ENCODE data around the gene MPV17L.
"Not testable (repeated sequence)": the region's sequence is repeated elsewhere in the genome, so short reads cannot be mapped to it uniquely, and the experiment has no call there.

Gene MPV17L

DNA sequence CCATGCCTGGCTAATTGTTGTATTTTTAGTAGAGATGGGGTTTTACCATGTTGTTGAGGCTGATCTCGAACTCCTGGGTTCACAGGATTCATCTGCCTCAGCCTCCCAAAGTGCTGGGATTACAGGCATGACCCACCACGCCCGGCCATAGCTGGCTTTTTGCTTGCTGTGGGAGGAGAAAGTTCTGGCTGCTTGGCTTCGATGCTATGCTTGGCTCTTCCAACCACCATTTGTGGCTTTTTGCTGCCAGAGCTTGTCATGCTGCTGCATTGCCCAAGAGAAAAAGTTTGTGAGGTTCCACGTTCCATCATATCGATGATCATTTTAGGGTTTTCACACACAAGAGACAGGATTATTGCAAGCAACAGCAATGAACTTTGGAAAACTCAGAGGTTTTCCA, 55.1 kb downstream of the MPV17L start:
- no peak for TF ChIP-seq EZH2phosphoT487 (IDR thresholded peaks at IDR 0.05; ENCODE audit: low read depth)
- TF ChIP-seq, protein P1, sequence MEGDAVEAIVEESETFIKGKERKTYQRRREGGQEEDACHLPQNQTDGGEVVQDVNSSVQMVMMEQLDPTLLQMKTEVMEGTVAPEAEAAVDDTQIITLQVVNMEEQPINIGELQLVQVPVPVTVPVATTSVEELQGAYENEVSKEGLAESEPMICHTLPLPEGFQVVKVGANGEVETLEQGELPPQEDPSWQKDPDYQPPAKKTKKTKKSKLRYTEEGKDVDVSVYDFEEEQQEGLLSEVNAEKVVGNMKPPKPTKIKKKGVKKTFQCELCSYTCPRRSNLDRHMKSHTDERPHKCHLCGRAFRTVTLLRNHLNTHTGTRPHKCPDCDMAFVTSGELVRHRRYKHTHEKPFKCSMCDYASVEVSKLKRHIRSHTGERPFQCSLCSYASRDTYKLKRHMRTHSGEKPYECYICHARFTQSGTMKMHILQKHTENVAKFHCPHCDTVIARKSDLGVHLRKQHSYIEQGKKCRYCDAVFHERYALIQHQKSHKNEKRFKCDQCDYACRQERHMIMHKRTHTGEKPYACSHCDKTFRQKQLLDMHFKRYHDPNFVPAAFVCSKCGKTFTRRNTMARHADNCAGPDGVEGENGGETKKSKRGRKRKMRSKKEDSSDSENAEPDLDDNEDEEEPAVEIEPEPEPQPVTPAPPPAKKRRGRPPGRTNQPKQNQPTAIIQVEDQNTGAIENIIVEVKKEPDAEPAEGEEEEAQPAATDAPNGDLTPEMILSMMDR (IDR thresholded peaks at IDR 0.05; ENCODE audit: low read depth, low read length): no peak
- H3K79me2 ChIP-seq (ENCODE audit: low read length): no peaks in the 10 kb centered on the region
- H3K27ac ChIP-seq (ENCODE audit: low read length): no peak overlapping the region
- no peak overlapping the region for H3K4me3 ChIP-seq (ENCODE audit: low read length)
- no peaks in the 10 kb centered on the region; the same call in 1 of the 2 replicates for H3K27me3 ChIP-seq (ENCODE audit: low read depth, low read length)
- no peak overlapping the region for H3K4me2 ChIP-seq (ENCODE audit: low read length)
- no peaks in the 10 kb centered on the region for H3K36me3 ChIP-seq (replicated peaks; ENCODE audit: low read depth, low read length)
- no peaks in the 10 kb centered on the region for H3K4me1 ChIP-seq (ENCODE audit: low read length)
- no peak overlapping the region for H2AFZ ChIP-seq (ENCODE audit: low read depth, low read length)
- no peak overlapping the region for H3K9ac ChIP-seq (ENCODE audit: low read length)
- H3K9me3 ChIP-seq (ENCODE audit: insufficient read depth, low read length): no peaks in the 10 kb centered on the region
- H4K20me1 ChIP-seq (ENCODE audit: insufficient read depth, low read length): no peaks in the 10 kb centered on the region

DNA sequence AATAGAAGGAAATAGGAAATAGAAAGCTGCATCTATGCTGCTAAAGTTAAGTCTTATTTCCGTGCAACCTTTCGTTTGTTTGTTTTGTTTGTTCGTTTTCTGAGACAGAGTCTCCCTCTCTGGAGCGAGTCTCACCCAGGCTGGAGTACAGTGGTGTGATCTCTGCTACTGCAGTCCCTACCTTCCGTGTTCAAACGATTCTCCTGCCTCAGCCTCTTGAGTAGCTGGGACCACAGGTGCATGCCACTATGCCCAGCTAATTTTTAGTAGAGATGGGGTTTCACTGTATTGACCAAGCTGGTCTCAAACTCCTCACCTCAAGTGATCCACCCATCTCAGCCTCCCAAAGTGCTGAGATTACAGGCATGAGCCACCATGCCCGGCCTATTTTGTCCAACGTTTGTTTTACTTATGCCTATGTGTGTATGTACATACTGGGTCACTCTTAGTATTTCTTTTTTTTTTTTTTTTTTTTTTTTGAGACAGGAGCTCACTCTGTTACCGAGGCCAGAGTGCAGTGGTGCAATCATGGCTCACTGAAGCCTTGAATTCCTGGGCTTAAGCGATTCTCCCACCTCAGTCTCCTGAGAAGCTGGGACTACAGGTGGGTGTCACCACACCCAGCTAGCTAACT, 55.7 kb downstream of the MPV17L start:
- no peak for TF ChIP-seq EZH2phosphoT487 (IDR thresholded peaks at IDR 0.05; ENCODE audit: low read depth)
- TF ChIP-seq, protein P1 (IDR thresholded peaks at IDR 0.05; ENCODE audit: low read depth, low read length): no peak
- Histone ChIP-seq H3K4me1 (ENCODE audit: low read length) (no peaks in the 10 kb centered on the region), H4K20me1 (ENCODE audit: insufficient read depth, low read length) (no peaks in the 10 kb centered on the region), H3K27ac (ENCODE audit: low read length) (no peak overlapping the region), H3K36me3 (replicated peaks; ENCODE audit: low read depth, low read length) (no peaks in the 10 kb centered on the region), H3K9ac (ENCODE audit: low read length) (no peak overlapping the region), H3K4me3 (ENCODE audit: low read length) (no peak overlapping the region), H3K79me2 (ENCODE audit: low read length) (no peaks in the 10 kb centered on the region), H3K9me3 (ENCODE audit: insufficient read depth, low read length) (no peaks in the 10 kb centered on the region), H3K4me2 (ENCODE audit: low read length) (no peak overlapping the region), H2AFZ (ENCODE audit: low read depth, low read length) (no peak overlapping the region), H3K27me3 (ENCODE audit: low read depth, low read length) (no peaks in the 10 kb centered on the region; the same call in 1 of the 2 replicates)

- Histone ChIP-seq H3K9me3 (ENCODE audit: insufficient read depth, low read length) (no peaks in the 10 kb centered on the region), H3K4me2 (ENCODE audit: low read length) (no peak overlapping the region), H3K4me1 (ENCODE audit: low read length) (no peaks in the 10 kb centered on the region), H3K4me3 (ENCODE audit: low read length) (no peak overlapping the region), H4K20me1 (ENCODE audit: insufficient read depth, low read length) (no peaks in the 10 kb centered on the region), H3K27me3 (ENCODE audit: low read depth, low read length) (peaks cover 2% of the 10 kb centered on the region; the same call in 1 of the 2 replicates), H3K79me2 (ENCODE audit: low read length) (no peaks in the 10 kb centered on the region), H3K9ac (ENCODE audit: low read length) (no peak overlapping the region), H2AFZ (ENCODE audit: low read depth, low read length) (no peak overlapping the region), H3K36me3 (replicated peaks; ENCODE audit: low read depth, low read length) (no peaks in the 10 kb centered on the region), H3K27ac (ENCODE audit: low read length) (no peak overlapping the region)
- no peak for TF ChIP-seq EZH2phosphoT487 (IDR thresholded peaks at IDR 0.05; ENCODE audit: low read depth)
- TF ChIP-seq, protein P1 (IDR thresholded peaks at IDR 0.05; ENCODE audit: low read depth, low read length): no peak
These were observed 56.8 kb downstream of the MPV17L start for GRCh38 chr16:15452246-15452855.

GRCh38 chr16:15453296-15453695, 57.7 kb downstream of the MPV17L start:
- H3K27ac ChIP-seq (ENCODE audit: low read length); H3K4me1 ChIP-seq (ENCODE audit: low read length); H3K9me3 ChIP-seq (ENCODE audit: insufficient read depth, low read length); H4K20me1 ChIP-seq (ENCODE audit: insufficient read depth, low read length); H3K9ac ChIP-seq (ENCODE audit: low read length); H3K36me3 ChIP-seq (replicated peaks; ENCODE audit: low read depth, low read length); H3K4me3 ChIP-seq (ENCODE audit: low read length); H3K27me3 ChIP-seq (ENCODE audit: low read depth, low read length); H3K4me2 ChIP-seq (ENCODE audit: low read length); H3K79me2 ChIP-seq (ENCODE audit: low read length); H2AFZ ChIP-seq (ENCODE audit: low read depth, low read length): not testable (repeated sequence)

DNA sequence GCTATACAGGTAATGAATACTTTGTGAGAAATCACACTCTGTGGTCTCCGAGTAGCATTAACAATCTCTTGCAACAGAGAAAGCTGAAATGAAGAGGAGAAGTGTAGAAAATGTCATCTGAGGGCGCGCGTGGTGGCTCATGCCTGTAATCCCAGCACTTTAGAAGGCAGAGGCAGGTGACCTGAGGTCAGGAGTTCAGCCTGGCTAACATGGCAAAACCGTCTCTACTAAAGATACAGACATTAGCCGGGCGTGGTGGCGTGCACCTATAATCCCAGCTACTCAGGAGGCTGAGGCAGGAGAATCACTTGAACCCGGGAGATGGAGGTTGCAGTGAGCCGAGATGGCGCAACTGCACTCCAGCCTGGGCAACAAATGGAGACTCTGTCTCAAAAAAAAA, 59.4 kb downstream of the MPV17L start:
- peaks cover 16% of the 10 kb centered on the region; the same call in 1 of the 2 replicates for H3K27me3 ChIP-seq (ENCODE audit: low read depth, low read length)
- not testable (repeated sequence) for H3K4me2 ChIP-seq (ENCODE audit: low read length); H2AFZ ChIP-seq (ENCODE audit: low read depth, low read length); H3K27ac ChIP-seq (ENCODE audit: low read length); H3K36me3 ChIP-seq (replicated peaks; ENCODE audit: low read depth, low read length); H3K9ac ChIP-seq (ENCODE audit: low read length); H3K9me3 ChIP-seq (ENCODE audit: insufficient read depth, low read length); H3K4me1 ChIP-seq (ENCODE audit: low read length); H3K4me3 ChIP-seq (ENCODE audit: low read length); H4K20me1 ChIP-seq (ENCODE audit: insufficient read depth, low read length); H3K79me2 ChIP-seq (ENCODE audit: low read length)
